22Rv1 (cell line): ENCODE measurements around the gene KLHL11.
"Not testable (repeated sequence)": the region's sequence is repeated elsewhere in the genome, so short reads cannot be mapped to it uniquely, and the experiment has no call there.

Source experiments
- H3K27ac ChIP-seq: fragments of 450-650 bp; 2 replicates; pipeline ENCODE4 v1.5.1; 2017
- CTCF ChIP-seq: fragments of 450-650 bp; IDR thresholded peaks from 2 replicates; pipeline ENCODE4 v1.5.1; 2017; ENCODE audit warnings: mild to moderate bottlenecking
- ZFX ChIP-seq: fragments of 450-650 bp; IDR thresholded peaks from 2 replicates; pipeline ENCODE4 v1.6.1; 2017; ENCODE audit warnings: antibody characterized with exemption, borderline replicate concordance

KLHL11 gene

DNA sequence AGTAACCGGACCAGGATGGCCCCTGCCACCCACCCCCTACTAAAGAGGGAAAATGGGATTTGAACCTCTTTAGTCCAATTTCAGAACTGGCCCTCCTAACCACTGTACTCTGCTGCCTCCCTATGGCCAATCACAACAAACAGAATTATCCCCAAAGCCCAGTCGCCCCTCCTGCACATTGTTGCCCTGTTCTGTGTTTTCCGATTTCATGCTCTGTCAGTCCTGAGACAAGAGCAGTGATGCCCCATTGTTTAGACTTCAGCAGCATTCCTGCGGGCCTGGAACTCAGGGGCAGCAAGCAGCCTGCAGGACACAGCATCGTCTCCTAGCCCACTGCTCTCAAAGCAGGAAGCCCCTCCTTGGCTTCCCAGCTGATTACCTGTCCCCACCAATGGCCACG lies 20.5 kb upstream of the KLHL11 start:
- TF ChIP-seq ZFX (no peak), CTCF (peak; percentile 26)
- H3K27ac ChIP-seq, result no peak overlapping the region

- no peak overlapping the region for H3K27ac ChIP-seq
- TF ChIP-seq ZFX (no peak), CTCF (no peak)
Observed at GRCh38 chr17:41882756-41883155, 17.5 kb upstream of the KLHL11 start.

- TF ChIP-seq ZFX (no peak), CTCF (no peak)
- H3K27ac ChIP-seq, result no peak overlapping the region
Observed at GRCh38 chr17:41880130-41880529, 14.9 kb upstream of the KLHL11 start.

DNA sequence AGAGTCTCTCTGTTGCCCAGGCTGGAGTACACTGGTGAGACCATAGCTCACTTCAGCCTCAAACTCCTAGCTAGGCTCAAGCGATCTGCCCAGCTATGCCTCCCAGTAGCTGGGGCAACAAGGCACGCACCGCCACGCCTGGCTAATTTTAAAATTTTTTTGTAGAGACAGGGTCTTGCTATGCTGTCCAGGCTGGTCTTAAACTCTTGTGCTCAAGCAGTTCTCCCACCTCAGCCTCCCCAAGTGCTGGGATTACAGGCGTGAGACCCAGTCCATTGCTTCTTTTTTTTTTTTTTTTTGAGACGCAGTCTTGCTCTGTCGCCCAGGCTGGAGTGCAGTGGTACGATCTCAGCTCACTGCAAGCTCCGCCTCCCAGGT lies 9.1 kb upstream of the KLHL11 start:
- H3K27ac ChIP-seq, result not testable (repeated sequence)

DNA sequence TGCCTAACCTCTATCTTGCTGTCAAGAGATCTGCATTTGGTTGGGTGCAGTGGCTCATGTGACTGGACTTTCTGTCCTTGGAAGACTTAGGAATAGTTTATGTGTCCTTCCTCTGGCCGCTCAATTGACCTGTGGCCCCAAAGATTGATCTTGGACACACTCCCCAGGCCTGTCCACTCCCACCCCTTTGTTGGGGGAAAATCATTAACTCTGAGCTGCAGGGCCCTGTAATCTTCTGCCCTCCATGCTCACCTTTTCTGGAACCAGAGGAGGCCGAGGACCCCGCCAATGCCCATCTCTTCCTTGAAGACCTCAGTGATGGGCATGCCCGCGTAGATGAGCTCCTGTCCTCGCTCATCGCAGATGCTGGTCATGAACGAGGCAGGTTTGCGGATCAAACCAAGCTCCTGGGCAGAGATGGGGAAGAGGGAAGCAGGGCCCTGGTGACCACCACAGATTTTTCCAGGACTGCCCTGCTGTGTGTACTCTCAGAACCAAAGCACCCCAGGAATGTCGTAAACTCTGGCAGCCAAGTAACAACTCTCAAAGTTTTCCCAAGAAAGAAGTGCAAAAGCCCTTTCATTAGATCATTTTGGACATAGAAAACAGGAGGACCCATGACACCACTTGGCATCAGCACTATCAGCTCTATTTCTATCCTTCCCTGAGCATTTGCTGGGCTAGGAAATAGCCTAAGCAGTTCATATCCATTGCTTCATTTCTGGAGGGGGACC lies 8.5 kb upstream of the KLHL11 start:
- H3K27ac ChIP-seq, result no peak overlapping the region
- TF ChIP-seq ZFX, result no peak
- no peak for TF ChIP-seq CTCF

- TF ChIP-seq ZFX, result no peak
- no peak for TF ChIP-seq CTCF
- no peak overlapping the region for H3K27ac ChIP-seq
Observed at GRCh38 chr17:41871789-41872188, 6.6 kb upstream of the KLHL11 start.

DNA sequence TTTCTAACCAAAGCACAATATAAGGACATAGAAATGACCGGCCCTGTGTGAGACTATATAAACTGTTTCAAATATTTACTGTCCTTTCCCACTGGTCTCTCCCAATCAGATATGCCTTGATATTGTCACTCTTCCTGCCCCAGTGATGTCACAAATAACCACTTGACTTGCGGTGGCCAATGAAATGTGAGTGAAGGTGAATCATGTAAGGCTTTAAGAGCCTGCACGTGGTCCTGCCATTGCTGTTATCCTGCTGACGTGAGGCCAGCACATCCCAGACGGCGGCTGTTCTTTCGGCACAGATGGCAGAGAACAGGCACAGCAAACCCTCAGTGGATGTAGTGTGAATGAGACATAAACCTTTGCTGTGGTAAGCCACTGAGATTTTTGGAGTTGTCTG lies 5.4 kb upstream of the KLHL11 start:
- peak overlapping the region; percentile 42 for H3K27ac ChIP-seq
- no peak for TF ChIP-seq CTCF
- TF ChIP-seq ZFX, result no peak

- TF ChIP-seq CTCF (no peak), ZFX (no peak)
- H3K27ac ChIP-seq, result peak overlapping the region; percentile 42
Observed at GRCh38 chr17:41870097-41870496, 4.9 kb upstream of the KLHL11 start.
